ENCODE data around the gene S100PBP.

DNA sequence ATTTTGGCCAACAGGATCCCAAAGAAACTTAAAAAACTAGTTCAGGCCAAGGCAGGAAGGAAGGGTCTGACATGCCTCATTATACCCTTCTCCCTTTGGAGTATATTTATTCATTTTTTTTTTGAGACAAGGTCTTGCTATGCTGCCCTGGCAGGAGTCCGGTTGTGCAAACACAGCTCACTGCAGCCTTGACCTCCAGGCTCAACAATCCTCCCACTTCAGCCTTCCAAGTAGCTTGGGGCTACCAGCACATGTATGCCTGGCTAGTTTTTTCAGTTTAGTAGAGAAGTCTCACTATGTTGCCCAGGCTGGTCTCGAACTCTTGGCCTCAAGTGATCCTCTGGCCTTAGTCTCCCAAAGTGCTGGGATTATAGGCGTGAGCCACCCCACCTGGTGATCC is 5.5 kb upstream of the S100PBP start:
- no peak for TF ChIP-seq CTCF (IDR thresholded peaks at IDR 0.05)
- TF ChIP-seq POLR2A (IDR thresholded peaks at IDR 0.05), result no peak
